GM12801 (cell line): Measurements from ENCODE around the gene XPNPEP3.

ENCODE experiments used
- CTCF ChIP-seq: IDR thresholded peaks from one replicate; pipeline ENCODE4 v1.5.1; 2011; ENCODE audit warnings: control low read depth; ENCODE audit not compliant: insufficient read length; ENCODE audit errors: extremely low read depth

The XPNPEP3 gene

GRCh38 chr22:40967111-40967760 is 110.3 kb downstream of the XPNPEP3 start:
- no peak for TF ChIP-seq CTCF

- no peak for TF ChIP-seq CTCF
These were observed 115.6 kb downstream of the XPNPEP3 start for GRCh38 chr22:40972587-40972986.

GRCh38 chr22:40973144-40973543 is 116.2 kb downstream of the XPNPEP3 start:
- no peak for TF ChIP-seq CTCF

GRCh38 chr22:40975366-40975765 is 118.4 kb downstream of the XPNPEP3 start:
- TF ChIP-seq CTCF: no peak

GRCh38 chr22:40976866-40977700 is 120.1 kb downstream of the XPNPEP3 start:
- TF ChIP-seq CTCF: no peak

- no peak for TF ChIP-seq CTCF
These were observed 122.2 kb downstream of the XPNPEP3 start for GRCh38 chr22:40979198-40979597.

- no peak for TF ChIP-seq CTCF
These were observed 122.9 kb downstream of the XPNPEP3 start for GRCh38 chr22:40979871-40980270.
